GM19238 (cell line): ENCODE results near the gene DUS3L.
"Not testable (repeated sequence)": the region's sequence is repeated elsewhere in the genome, so short reads cannot be mapped to it uniquely, and the experiment has no call there.

Source experiments
- DNase-seq: peaks from one replicate; pipeline ENCODE4 v3.0.0; 2011; ENCODE audit warnings: low spot score; ENCODE audit not compliant: insufficient read length

DUS3L gene

DNA sequence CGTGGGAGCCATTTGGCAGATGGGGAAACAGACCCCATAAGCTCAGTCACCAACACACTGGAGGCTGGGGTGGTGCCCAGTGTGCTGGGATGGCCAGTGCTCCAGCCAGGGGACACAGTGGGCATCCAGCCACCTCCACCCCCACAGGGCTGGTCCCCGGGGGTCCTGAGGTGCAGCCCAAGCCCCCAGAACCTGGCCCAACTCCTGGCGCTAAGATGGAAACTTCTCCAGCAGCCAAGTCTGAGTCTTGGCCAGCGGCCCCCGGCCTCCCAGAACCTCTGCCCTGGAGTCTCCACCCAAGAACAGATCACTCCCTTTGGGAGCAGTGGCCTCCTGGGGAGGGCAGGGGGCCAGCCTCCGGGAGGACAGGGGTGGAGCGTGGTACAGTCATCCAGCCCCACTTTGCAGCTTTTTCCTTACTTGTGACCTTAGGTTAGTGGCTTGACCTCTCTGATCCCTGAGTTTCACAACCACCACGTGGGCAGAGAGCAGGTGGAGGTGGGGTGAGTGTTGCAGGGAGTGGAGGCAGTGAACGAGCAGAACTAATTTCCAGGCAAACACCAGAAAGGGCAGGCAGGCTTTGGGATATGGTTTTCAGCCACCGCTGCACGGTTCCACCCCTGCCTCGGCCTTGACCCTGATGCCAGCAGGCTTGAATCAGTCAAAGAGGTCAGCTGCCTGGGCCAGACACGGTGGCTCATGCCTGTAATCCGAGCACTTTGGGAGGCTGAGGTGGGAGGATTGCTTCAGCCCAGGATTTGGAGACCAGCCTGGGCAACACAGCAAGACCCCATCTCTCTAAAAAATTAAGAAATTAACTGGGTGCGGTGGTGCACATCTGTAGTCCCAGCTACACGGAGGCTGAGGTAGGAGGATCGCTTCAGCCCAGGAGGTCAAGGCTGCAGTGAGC lies 9.7 kb upstream of the DUS3L start:
- DNase-seq: no peak

DNA sequence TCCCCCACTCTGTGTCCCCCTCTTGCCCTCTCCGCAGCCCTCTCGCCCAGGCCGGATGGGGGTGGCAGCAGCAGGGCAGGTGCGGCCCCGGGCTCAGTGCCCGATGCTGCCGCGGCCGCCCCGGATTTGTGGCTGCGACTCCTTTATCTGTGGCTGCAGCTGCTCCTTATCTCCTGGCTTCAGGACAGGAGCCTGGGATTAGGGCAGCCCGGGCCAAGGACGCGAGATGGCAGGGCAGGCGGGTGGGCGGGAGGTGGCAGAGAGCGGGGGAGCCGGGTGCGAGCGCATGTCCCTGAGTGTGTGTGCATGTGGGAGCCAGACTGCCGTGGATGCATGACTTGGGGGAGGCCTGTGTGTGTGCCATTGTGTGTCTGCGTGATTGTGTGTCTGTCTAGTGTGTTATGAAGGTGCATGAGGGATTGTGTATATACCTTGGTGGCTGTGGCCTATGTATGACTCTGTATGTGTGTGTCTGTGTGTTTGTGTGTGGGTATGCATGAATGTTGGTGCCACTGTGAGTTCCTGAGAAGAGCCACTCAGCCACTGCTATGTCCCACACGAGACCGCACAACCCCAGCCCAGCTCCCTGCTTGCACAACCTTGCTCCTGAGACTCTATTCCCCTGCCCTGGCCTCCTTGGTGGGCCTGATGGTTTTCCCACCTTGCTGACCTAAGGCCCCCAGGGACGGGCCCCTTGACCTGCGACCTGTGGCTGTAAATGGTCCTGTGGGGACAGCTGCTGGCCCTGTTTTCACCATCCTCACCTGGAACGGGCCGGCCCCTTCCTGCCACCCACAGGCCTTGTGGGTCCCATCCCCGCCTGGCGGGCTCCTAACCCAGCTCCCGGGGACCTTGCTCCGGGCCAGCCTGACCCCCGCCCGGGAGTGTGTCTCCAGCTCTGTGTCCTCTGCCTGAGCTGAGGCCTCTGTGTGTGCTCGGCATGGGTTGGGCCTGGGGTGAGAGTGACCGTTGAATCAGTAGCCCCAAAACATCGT lies 8.6 kb upstream of the DUS3L start:
- DNase-seq: no peak

DNA sequence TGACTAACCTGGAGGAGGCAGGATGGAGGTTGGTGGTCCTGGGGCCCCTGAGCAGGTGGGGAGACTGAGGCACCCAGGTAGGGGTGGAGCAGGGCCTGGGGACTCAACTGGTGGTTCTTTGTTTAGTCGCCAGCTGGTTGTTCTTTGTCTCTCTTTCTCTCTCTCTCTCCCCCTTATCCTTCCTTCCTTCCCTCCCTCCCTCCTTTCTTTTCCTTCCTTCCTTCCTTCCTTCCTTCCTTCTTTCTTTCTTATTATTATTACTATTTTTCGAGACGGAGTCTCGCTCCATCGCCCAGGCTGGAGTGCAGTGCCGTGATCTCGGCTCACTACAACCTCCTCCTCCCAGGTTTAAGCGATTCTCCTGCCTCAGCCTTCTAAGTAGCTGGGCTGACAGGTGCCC lies 7.3 kb upstream of the DUS3L start:
- DNase-seq: no peak

DNA sequence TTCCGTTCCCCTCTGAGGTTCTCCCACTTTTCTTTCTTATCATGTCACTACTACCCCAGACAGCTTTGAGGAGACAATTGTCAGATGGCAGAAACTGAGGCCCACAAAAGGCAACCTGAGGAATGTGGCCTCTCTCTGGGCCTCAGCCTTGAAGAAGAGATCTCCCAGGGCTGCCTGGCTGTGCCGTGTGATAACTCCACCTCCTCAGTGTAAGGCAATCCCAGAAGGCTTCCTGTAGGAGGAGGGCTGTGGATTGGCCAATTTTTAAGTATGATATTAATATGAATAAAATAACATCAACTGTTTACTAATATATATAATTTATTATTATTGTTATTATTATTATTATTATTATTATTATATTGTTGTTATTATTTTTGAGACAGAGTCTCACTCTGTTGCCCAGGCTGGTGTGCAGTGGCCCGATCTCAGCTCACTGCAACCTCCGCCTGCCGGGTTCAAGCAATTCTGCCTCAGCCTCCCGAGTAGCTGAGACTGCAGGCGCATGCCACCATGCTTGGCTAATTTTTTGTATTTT lies 4.5 kb upstream of the DUS3L start:
- DNase-seq: no peak

DNA sequence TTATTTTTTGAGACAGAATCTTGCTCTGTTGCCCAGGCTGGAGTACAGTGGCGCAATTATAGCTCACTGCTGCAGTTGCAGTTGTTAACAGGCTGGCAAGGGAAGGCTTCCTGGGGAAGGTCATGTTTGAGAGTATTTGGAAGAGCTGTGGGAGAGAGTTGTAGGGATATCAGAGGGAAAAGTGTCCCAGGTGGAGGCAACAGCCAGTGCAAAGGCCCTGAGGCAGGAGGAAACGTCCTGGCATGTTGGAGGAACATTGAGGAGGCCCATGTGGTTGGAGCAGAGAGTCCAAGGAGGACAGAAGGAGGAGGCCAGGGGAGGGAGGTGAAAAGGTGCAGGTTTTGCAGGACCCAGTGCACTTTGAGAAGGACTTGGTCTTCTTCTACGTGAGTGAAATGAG lies 2.2 kb upstream of the DUS3L start:
- no peak for DNase-seq

DNA sequence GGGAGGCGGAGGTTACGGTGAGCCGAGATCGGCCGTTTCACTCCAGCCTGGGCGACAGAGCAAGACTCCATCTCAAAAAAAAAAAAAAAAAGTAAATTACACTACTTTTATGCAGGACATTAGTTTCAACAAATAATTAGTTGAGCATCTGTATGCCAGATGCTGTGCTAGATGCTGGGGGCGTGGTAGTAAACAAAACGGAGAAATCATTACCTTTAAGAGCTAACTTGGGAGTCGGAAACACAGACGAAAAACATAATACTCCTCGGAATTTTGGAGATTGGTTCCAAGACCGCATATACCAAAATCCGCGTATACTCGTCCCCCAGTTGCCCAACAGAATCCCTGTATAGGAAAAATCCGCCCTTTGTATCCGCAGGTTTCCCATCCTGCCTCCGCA lies 1.3 kb upstream of the DUS3L start:
- no peak for DNase-seq

DNA sequence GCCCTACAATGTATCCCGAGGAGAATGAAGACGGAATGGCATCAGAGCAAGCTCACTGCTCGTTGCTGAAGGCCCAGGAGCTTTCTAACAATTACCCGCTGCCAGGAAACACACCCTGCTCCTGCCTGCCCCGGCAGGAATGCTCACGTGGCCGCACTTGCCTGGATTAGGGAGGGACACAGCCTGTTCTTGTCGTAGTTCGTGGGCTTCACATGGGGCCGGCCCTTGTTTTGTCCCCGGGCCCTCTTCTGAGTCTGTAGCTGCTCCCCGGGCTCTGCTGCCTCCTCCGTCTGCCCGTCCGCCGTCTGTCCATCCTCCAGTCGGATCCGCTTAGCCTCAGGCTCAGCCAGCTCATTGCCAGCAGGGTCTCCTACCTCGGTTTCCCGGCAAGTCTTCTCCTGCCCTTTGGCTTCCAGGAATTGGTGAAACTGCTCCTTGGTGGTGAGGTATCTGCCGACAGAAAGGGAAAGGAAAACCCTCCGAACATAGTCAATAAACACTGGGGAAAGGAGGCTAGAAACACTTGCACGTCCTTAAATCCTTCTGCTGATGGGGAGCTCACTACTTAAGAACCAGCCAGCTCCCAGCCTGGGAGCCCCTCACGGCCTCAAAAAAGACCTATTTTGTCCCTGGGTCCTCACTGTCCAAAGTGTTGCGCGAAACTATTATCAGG lies 941 bp downstream of the DUS3L start:
- no peak for DNase-seq

DNA sequence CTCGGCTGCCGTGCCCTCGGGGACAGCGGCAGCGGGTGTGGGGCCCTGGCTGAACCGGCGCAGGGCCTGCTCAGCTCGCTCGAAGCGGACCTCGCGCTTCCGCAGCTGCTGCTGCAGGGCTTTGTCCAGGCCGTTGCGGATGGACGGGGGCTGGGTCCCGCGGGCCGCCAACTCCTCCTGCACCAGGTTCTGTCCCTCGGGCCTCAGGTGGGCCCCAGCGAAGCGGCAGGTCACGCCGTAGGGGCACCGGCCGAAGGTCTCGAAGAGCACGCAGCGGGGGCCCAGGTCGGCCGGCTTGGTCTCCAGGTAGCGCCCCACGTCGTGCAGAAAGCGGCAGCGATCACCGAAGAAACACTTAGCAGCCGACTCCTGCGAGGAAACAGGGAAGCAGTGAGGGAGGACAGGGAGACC lies 1.6 kb downstream of the DUS3L start:
- no peak for DNase-seq

DNA sequence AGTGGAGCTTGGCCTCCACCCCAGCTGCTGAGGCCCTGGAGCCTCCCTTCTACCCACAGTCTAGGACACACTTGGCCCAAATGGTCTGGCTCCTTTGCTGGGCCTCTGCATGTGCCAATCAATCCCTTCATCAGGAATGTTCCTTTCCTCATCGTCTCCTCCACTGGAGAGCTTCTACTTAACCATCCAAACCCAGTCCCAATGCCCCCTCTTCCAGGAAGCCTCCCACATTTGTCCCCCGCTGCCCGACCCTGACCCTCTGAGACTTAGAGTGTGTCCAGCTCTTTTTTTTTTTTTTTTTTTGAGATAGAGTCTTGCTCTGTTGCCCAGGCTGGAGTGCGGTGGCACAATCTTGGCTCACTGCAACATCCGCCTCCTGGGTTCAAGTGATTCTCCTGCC lies 2.5 kb downstream of the DUS3L start:
- DNase-seq: no peak

DNA sequence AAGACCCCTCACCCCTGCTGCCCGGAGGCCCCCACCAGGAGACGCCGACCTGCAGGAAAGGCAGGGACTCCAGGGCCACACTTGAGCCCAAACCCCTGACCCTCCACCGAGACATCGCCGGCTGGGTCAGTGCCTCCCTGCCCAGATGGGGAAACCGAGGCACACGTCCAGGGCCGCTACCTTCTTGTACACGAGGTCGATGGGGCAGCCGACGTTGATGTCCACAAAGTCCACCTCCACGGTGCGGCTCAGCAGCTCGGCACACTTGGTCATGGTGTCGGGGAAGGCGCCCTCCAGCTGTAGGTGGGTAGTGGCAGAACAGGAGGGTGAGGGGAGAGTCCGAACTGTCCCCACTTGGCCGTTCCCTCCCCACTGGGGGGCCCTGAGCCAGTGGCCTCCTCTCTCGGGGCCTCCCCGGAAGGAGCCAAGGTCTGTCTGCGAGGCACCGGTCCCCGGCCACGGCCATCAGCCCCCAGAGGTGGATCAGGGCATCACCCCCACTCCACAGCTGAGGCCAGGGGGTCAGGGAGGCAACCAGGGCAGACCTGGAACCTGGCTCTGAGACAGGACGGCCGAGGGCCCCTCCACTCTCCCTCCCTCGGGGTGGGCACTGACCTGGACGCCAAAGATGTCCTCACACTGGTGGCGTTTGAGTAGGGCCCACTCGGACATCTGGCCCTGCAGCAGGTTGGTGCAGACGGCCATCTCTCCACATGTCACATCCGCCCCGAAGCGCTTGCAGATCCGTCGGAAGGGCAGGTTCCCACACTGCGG lies 3.4 kb downstream of the DUS3L start:
- no peak for DNase-seq

DNA sequence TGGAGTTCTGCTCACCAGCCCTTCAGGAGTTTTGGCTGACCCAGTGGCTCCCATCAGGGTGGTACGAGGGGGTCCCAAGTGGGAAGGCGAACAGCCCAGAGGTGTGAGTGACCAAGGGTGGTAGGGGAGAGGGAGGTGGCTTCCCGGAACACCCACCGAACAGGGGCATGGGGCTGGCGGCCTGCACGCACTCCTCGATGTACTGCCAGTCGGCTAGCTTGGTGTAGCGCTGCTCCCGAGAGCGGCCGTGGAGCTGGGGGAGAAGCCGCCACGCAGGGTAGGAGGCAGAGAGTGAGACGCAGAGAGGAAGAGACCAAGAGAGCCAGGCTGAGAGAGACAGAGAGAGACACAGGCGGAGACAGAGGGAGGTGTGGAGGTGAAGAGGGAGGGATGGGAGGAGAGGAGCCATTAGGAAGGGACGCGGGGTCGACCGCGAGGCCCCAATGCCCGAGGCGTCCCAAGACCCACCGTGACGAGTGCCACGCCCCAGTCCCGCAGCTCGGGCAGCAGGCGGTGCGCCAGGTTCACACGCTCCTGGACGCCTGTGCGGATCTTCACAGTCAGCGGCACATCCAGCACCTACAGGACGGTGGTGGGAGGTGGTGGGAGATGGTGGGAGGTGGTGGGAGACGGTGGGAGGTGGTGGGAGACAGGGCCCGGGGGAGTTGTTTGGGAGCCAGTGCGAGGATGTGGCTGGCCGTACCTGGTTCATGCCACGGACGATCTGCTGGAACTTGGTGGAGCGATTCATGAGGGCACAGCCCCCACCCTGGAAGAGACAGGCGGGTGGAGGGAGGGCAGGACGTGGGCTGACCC lies 4.2 kb downstream of the DUS3L start:
- DNase-seq: no peak

DNA sequence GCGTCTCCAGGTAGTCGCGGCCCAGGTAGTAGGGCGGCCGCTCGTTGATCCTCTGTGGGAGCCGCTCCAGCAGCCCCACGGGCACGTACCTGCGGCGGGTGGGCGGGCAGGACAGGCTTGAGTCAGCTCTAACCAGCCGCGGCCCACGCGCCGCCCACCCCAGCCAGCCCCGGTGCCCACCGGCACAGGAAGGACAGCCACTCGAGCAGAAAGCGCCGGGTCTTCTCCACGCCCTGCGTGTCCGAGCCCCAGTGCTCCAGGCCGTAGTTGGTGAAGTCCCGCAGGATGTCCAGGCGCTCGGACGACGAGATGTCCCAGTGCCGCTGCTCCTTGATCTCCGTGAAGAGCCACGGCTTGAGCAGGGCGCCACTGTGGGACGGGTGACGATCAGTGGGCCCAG lies 5.5 kb downstream of the DUS3L start:
- no peak for DNase-seq

DNA sequence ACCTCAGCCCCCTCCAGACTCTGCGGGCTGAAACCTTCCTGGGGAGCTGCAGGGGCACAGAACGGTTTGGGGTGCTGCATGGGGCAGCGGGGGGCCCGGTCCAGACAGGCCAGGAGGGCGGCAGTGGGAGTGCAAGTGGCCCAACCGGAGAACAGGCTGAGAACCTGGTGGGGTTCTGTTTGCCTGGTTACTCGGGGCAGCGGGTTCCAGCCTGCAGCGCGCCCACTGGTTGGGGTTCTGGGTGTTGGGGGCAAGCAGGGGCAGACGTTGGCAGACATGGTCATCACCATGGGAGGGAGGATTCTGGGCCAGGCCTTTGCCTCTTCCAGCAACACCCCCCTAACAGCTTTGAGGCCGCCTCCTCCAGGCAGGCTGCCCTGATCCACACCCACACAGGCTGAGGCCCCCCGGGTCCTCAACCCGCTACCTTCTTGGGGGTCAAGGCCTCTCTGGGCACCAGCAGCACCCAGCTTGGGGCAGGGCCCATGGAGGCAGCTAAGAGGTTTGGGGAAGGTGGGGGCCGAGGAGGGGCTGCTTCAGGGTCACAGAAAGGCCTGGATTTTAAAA lies 6.3 kb downstream of the DUS3L start, which contains the start of gene PRR22:
Gene PRR22 (minus strand): TSS at position 166 of the 567 bp plus-strand sequence. CDS start 86 bp downstream, at position 80.
- no peak for DNase-seq

DNA sequence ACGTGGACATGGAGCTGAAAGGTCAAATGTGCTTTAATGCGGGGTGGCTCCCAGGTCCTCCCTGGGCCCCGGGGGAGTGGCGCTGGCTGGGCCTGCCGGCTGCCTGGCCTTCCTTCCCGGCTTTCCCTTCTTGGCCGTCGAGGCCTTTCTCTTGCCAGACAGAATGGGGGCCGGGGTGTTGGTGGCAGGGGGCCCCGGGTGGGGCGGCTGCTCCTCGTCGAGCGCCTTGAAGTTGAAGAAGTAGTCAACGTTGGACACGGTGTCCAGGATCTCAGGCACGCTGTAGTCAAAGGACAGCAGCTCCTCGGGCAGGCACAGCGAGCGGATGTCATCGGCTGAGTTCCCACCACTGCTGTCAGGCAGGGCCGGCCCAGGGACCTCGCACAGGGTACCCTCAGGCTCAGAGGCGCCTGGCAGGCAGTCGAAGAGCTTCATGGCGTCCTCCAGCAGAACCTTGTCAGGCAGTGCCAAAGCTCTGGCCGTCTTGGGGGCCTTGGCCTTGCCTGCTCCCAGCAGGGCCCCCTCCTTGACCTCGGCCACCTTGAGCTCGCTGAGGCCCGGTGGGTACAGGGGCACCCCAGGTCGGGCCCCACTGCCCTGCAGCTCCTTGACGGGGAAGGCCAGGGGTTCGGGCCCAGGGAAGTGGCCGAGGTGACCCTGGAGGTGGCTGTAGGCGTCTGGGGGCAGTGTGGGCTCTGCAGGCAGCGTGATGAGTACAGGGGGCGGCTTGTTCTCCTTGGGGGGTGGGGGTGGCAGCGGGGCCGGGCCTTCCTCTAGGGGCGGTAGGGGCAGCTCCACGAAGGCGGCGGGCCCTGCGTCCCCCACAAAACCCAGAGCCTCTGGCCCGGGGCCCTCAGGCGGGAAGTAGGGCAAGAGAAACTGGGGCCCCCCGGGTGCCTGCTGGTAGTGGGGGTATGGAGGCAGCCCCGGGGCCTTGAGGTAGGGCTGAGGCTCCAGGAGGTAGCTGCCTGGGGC lies 7.7 kb downstream of the DUS3L start:
- no peak for DNase-seq

DNA sequence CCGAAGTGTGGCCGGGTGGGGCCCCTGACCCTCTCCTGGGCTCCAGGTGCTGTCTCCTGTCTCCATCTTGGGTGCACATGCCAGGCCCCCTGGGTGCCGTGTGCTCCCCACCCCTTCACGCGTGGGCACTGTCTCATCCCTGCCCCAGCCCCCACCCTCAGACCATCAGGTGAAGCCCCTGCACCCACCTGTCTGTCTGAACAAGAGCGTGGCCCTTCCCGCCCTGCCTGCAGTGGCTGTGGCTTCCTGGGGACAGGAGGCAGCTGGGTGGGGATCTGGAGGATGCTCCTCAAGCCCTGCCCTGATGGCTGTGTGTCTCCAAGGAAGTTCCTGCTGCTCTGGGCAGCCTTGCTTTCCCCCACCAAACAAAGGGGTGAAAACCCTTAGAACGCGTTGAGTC lies 8.6 kb downstream of the DUS3L start:
- DNase-seq: no peak

DNA sequence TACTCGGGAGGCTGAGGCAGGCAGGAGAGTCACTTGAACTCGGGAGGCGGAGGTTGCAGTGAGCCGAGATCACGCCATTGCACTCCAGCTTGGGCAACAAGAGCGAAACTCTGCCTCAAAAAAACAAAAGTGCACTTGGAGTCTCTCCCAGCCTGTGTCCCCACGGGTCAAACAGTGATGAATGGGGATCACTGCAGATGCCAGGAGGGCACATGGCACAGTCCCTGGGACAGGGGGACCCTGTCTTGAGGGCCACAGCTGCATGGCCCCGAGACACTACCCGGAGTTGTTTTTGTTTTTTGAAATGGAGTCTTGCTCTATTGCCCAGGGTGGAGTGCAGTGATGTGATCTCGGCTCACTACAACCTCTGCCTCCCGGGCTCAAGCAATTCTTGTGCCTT lies 10.0 kb downstream of the DUS3L start:
- not testable (repeated sequence) for DNase-seq

DNA sequence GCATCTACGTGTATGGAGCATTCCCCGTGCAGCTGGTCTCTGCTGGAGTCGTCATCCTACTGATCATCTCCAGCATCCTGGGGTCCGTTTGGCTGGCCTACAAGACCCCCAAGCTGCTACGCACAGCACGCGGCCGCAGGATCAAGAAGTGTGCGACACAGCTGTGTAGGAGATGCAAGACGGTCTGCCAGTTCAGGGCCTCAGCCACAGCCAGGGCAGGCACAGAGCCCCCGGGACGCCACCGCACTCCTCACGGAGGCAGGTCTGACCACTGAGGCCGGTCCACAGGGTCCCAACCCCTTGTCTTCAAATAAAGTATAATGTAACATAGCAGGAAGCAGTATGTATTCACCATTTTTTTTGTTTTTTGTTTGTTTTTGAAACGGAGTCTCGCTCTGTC lies 12.6 kb downstream of the DUS3L start:
- DNase-seq: no peak

DNA sequence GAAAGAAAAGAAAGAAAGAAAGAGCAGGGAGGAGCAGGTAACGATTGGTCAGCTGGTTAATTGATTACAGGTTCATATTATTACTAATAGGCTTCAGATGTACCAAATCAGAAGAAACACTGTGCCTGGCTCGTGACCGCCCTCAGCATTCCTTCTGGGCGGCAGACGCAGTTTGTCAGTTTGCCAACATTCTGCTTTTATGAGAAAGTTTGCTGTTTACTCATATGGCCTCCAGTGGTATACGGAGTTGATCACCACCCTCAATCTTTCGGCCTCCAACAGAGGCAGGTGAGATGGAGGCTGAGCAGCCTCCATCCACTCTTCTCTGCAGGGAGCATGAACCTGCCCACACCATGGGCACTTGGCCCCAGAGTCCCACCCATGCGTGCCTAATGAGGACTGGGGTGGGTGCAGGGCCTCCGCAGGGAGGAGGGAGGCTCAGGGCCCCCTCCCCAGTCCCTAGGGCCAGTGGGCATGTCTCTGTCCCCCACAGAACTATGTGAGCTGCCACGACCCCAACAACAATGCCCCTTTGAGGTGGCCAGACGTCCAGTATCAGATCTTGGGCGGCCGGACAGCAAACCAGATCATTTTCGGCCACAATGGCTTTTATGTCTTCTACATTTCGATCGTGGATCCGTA lies 15.2 kb downstream of the DUS3L start:
- no peak for DNase-seq
